HUES6 (cell line): ENCODE data around the gene MFNG.

Source experiments
- H3K27ac ChIP-seq: 2 replicates; pipeline ENCODE4 v1.7.0; 2013; ENCODE audit warnings: low read depth, mild to moderate bottlenecking, low read length, inconsistent platforms
- H3K27me3 ChIP-seq: 2 replicates; pipeline ENCODE4 v1.6.1; 2013; ENCODE audit warnings: low read length; ENCODE audit not compliant: control insufficient read depth, insufficient read depth
- H3K36me3 ChIP-seq: 2 replicates; pipeline ENCODE4 v1.6.1; 2013; ENCODE audit warnings: low read length; ENCODE audit not compliant: control insufficient read depth, insufficient read depth
- H3K4me1 ChIP-seq: 2 replicates; pipeline ENCODE4 v1.6.1; 2013; ENCODE audit warnings: low read length; ENCODE audit not compliant: control insufficient read depth, insufficient read depth
- H3K4me3 ChIP-seq: 2 replicates; pipeline ENCODE4 v1.5.1; 2013; ENCODE audit warnings: low read depth, low read length
- H3K9ac ChIP-seq: one replicate; pipeline ENCODE4 v1.6.1; 2013; ENCODE audit warnings: mild to moderate bottlenecking, low read length
- H3K9me3 ChIP-seq: 2 replicates; pipeline ENCODE4 v1.6.1; 2013; ENCODE audit warnings: low read depth, low read length; ENCODE audit not compliant: control insufficient read depth, insufficient read depth

The MFNG gene

GRCh38 chr22:37456346-37456745 is 29.8 kb downstream of the MFNG start:
- Histone ChIP-seq H3K36me3 (no peaks in the 10 kb centered on the region), H3K4me1 (peaks cover 16% of the 10 kb centered on the region; the same call in 1 of the 2 replicates)

GRCh38 chr22:37455896-37456295 is 30.3 kb downstream of the MFNG start:
- Histone ChIP-seq H3K36me3 (no peaks in the 10 kb centered on the region), H3K9ac (no peak overlapping the region), H3K4me1 (peaks cover 16% of the 10 kb centered on the region; the same call in 1 of the 2 replicates), H3K27me3 (no peaks in the 10 kb centered on the region), H3K9me3 (no peaks in the 10 kb centered on the region), H3K27ac (no peak overlapping the region), H3K4me3 (no peak overlapping the region)

More at GRCh38 chr22:37456346-37456745, 29.8 kb downstream of the MFNG start:
- Histone ChIP-seq H3K4me3 (no peak overlapping the region), H3K27me3 (no peaks in the 10 kb centered on the region), H3K9ac (no peak overlapping the region), H3K27ac (no peak overlapping the region), H3K9me3 (no peaks in the 10 kb centered on the region)

GRCh38 chr22:37454857-37455686 is 31.1 kb downstream of the MFNG start:
- Histone ChIP-seq H3K27ac (no peak overlapping the region), H3K27me3 (no peaks in the 10 kb centered on the region), H3K9me3 (no peaks in the 10 kb centered on the region), H3K36me3 (no peaks in the 10 kb centered on the region), H3K9ac (no peak overlapping the region), H3K4me3 (no peak overlapping the region), H3K4me1 (peaks cover 16% of the 10 kb centered on the region; the same call in 1 of the 2 replicates)

GRCh38 chr22:37453696-37454095 is 32.5 kb downstream of the MFNG start:
- no peak overlapping the region for H3K27ac ChIP-seq
- no peaks in the 10 kb centered on the region for H3K27me3 ChIP-seq
- no peak overlapping the region for H3K9ac ChIP-seq
- H3K4me1 ChIP-seq: peaks cover 16% of the 10 kb centered on the region
- H3K9me3 ChIP-seq: no peaks in the 10 kb centered on the region
- H3K4me3 ChIP-seq: no peak overlapping the region
- no peaks in the 10 kb centered on the region for H3K36me3 ChIP-seq

- no peaks in the 10 kb centered on the region for H3K36me3 ChIP-seq
- no peak overlapping the region for H3K27ac ChIP-seq
- no peak overlapping the region for H3K9ac ChIP-seq
- peaks cover 16% of the 10 kb centered on the region for H3K4me1 ChIP-seq
- H3K4me3 ChIP-seq: no peak overlapping the region
- no peaks in the 10 kb centered on the region for H3K27me3 ChIP-seq
- no peaks in the 10 kb centered on the region for H3K9me3 ChIP-seq
These were observed 35.0 kb downstream of the MFNG start for GRCh38 chr22:37451218-37451617.

- Histone ChIP-seq H3K4me1 (no peaks in the 10 kb centered on the region; the same call in 1 of the 2 replicates), H3K36me3 (no peaks in the 10 kb centered on the region), H3K9me3 (no peaks in the 10 kb centered on the region), H3K27me3 (no peaks in the 10 kb centered on the region), H3K4me3 (no peak overlapping the region), H3K27ac (no peak overlapping the region), H3K9ac (no peak overlapping the region)
These were observed 36.7 kb downstream of the MFNG start for GRCh38 chr22:37449331-37450001.

GRCh38 chr22:37448516-37449127 is 37.6 kb downstream of the MFNG start:
- H3K4me1 ChIP-seq: no peaks in the 10 kb centered on the region; the same call in 1 of the 2 replicates
- no peaks in the 10 kb centered on the region for H3K36me3 ChIP-seq
- H3K4me3 ChIP-seq: no peak overlapping the region
- no peak overlapping the region for H3K9ac ChIP-seq
- H3K27ac ChIP-seq: no peak overlapping the region
- H3K9me3 ChIP-seq: no peaks in the 10 kb centered on the region
- no peaks in the 10 kb centered on the region for H3K27me3 ChIP-seq

GRCh38 chr22:37445501-37445900 is 40.7 kb downstream of the MFNG start:
- H3K4me1 ChIP-seq: no peaks in the 10 kb centered on the region; the same call in 1 of the 2 replicates
- peaks cover 4% of the 10 kb centered on the region for H3K9me3 ChIP-seq
- H3K27ac ChIP-seq: no peak overlapping the region
- peaks cover 3% of the 10 kb centered on the region; the same call in 1 of the 2 replicates for H3K27me3 ChIP-seq
- no peak overlapping the region for H3K9ac ChIP-seq
- H3K36me3 ChIP-seq: no peaks in the 10 kb centered on the region
- H3K4me3 ChIP-seq: no peak overlapping the region

- H3K27ac ChIP-seq: no peak overlapping the region
- H3K36me3 ChIP-seq: no peaks in the 10 kb centered on the region
- H3K9me3 ChIP-seq: peaks cover 4% of the 10 kb centered on the region
- H3K4me1 ChIP-seq: no peaks in the 10 kb centered on the region; the same call in 1 of the 2 replicates
- peaks cover 3% of the 10 kb centered on the region; the same call in 1 of the 2 replicates for H3K27me3 ChIP-seq
- no peak overlapping the region for H3K9ac ChIP-seq
- no peak overlapping the region for H3K4me3 ChIP-seq
These were observed 42.2 kb downstream of the MFNG start for GRCh38 chr22:37443977-37444376.

- Histone ChIP-seq H3K9me3 (peaks cover 4% of the 10 kb centered on the region), H3K9ac (no peak overlapping the region), H3K27ac (no peak overlapping the region), H3K36me3 (no peaks in the 10 kb centered on the region), H3K27me3 (peaks cover 3% of the 10 kb centered on the region; the same call in 1 of the 2 replicates), H3K4me3 (no peak overlapping the region), H3K4me1 (no peaks in the 10 kb centered on the region)
These were observed 43.1 kb downstream of the MFNG start for GRCh38 chr22:37443086-37443485.

- no peaks in the 10 kb centered on the region for H3K4me1 ChIP-seq
- no peaks in the 10 kb centered on the region for H3K36me3 ChIP-seq
- peaks cover 4% of the 10 kb centered on the region for H3K9me3 ChIP-seq
- H3K4me3 ChIP-seq: no peak overlapping the region
- H3K9ac ChIP-seq: no peak overlapping the region
- H3K27ac ChIP-seq: no peak overlapping the region
- peaks cover 3% of the 10 kb centered on the region; the same call in 1 of the 2 replicates for H3K27me3 ChIP-seq
These were observed 43.6 kb downstream of the MFNG start for GRCh38 chr22:37442537-37442936.
